ENCODE data around the gene SNX19.
A peak's percentile ranks its signal among the peaks of the same experiment; 100 is the strongest.
"Not testable (repeated sequence)": the region's sequence is repeated elsewhere in the genome, so short reads cannot be mapped to it uniquely, and the experiment has no call there.

Gene SNX19

GRCh38 chr11:130916238-130916855, at the start of gene SNX19:
SNX19 (minus strand) TSS chr11:130916479; CDS start chr11:130915939, 540 bp downstream.
- Mint-ChIP-seq H3K36me3 (peaks cover 32% of the 10 kb centered on the region), H3K9me3 (no peaks in the 10 kb centered on the region), H3K4me1 (peaks cover 38% of the 10 kb centered on the region), H3K27ac (peak within 1 kb of the TSS; percentile 85), H3K27me3 (peaks cover 4% of the 10 kb centered on the region), H3K4me3 (peak within 1 kb of the TSS; percentile 82)
- peak; percentile 92 for DNase-seq
- CTCF ChIA-PET = interaction anchor here (1.1 to 3.5 kb wide), 8 partner anchors 10 to 703 kb away, joined by 3 to 22 read pairs (median 5); no protein-coding TSS in a partner anchor

DNA sequence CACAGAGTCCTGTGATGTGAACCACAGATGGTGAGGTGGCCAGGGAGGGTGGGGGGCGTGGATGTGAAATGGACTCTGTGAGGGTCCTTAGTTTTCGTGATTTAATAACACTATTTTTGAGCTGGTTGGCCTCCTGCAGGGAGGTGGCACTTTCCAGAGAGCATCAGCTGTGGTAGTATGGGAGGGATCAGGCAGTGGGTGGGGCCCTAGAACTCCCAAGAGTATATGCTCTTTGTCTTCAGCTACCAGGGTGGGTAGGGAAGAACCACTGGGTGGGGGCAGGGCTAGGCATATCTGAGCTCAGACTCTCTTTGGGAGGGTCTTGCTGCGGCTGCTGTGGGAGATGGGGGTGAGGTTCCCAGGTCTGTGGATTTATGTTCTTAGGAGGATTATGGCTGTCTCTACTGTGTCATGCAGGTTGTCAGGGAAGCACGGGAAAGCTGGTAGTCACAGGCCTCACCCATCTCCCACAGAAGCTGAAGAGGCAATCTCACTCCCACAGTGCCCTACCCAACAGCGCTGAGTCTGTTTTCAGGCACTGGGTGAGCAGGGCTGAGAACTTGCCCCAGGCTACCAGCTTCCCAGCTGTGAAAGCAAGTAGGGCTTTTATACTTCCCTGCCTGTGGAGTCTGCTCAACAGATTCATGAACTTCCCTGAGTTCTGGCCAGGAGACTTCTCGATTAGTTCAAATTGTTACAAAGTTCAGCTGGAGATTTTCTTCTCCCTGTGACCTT, 47.9 kb upstream of the SNX19 start:
- no peak overlapping the region for H3K27ac Mint-ChIP-seq
- peaks cover 3% of the 10 kb centered on the region for H3K9me3 Mint-ChIP-seq
- no peaks in the 10 kb centered on the region for H3K4me1 Mint-ChIP-seq
- no peaks in the 10 kb centered on the region for H3K27me3 Mint-ChIP-seq
- no peaks in the 10 kb centered on the region for H3K36me3 Mint-ChIP-seq
- no peak for DNase-seq
- CTCF ChIA-PET = no interaction called here
- no peak overlapping the region for H3K4me3 Mint-ChIP-seq

DNA sequence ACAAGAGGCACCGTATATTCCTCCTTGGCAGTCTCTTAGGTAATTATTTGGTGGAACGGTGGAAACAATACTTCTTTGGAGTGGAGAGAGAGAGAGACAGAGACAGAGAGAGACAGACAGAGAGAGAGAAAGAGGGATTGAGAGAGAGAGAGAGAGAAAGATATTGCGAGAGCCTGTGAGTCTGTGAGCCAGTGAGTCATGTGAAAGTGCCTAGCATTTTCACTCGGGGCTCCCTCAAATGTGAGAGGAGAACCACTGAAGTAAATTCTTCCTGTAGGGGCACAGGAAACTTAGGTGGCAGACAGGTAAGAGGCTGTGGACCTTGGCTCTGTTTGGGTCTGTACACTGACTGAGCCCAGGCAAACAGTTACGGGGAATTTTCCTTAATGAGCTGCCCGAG, 31.6 kb upstream of the SNX19 start:
- no peaks in the 10 kb centered on the region for H3K9me3 Mint-ChIP-seq
- H3K4me1 Mint-ChIP-seq = peaks cover 14% of the 10 kb centered on the region
- no peak overlapping the region for H3K27ac Mint-ChIP-seq
- no peak overlapping the region for H3K4me3 Mint-ChIP-seq
- H3K36me3 Mint-ChIP-seq = no peaks in the 10 kb centered on the region
- CTCF ChIA-PET = no interaction called here
- no peak for DNase-seq
- peaks cover 2% of the 10 kb centered on the region for H3K27me3 Mint-ChIP-seq

- no peaks in the 10 kb centered on the region for H3K9me3 Mint-ChIP-seq
- no peak overlapping the region for H3K4me3 Mint-ChIP-seq
- no peaks in the 10 kb centered on the region for H3K36me3 Mint-ChIP-seq
- H3K4me1 Mint-ChIP-seq = peaks cover 14% of the 10 kb centered on the region
- no peak for DNase-seq
- CTCF ChIA-PET = no interaction called here
- H3K27ac Mint-ChIP-seq = no peak overlapping the region
- no peaks in the 10 kb centered on the region for H3K27me3 Mint-ChIP-seq
Measured at GRCh38 chr11:130947481-130947880, 31.2 kb upstream of the SNX19 start.

- H3K4me3 Mint-ChIP-seq = no peak overlapping the region
- H3K36me3 Mint-ChIP-seq = no peaks in the 10 kb centered on the region
- no peak overlapping the region for H3K27ac Mint-ChIP-seq
- no peaks in the 10 kb centered on the region for H3K27me3 Mint-ChIP-seq
- peaks cover 14% of the 10 kb centered on the region for H3K4me1 Mint-ChIP-seq
- no peaks in the 10 kb centered on the region for H3K9me3 Mint-ChIP-seq
- CTCF ChIA-PET = no interaction called here
- DNase-seq = no peak
Measured at GRCh38 chr11:130947058-130947457, 30.8 kb upstream of the SNX19 start.

GRCh38 chr11:130945896-130946295, 29.6 kb upstream of the SNX19 start:
- no peak for DNase-seq
- no peak overlapping the region for H3K27ac Mint-ChIP-seq

DNA sequence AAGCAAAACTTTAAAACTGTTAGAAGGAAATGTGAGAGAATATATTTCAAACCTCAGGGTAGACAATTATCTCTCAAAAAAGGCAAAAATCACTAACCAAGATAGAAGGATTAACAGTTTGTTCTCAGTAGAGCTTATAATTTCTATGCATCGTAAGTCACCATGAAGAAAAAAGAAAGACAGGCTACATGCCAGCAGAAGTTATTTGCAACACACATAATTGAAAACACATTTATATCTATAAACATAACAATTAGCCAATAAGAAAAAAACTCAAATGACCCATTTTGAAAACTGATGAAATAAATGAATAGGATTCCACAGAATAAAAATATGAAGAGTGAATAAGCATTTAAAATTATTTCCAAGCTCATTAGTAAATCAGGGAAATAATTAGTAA, 24.4 kb upstream of the SNX19 start:
- H3K36me3 Mint-ChIP-seq = no peaks in the 10 kb centered on the region
- CTCF ChIA-PET = interaction anchor here (1.0 kb wide), 1 partner anchor 124 kb away, joined by 3 read pairs; no protein-coding TSS in a partner anchor
- DNase-seq = no peak
- no peaks in the 10 kb centered on the region for H3K9me3 Mint-ChIP-seq
- peaks cover 4% of the 10 kb centered on the region for H3K27me3 Mint-ChIP-seq
- H3K4me3 Mint-ChIP-seq = no peak overlapping the region
- no peaks in the 10 kb centered on the region for H3K4me1 Mint-ChIP-seq
- H3K27ac Mint-ChIP-seq = no peak overlapping the region

More at GRCh38 chr11:130945896-130946295, 29.6 kb upstream of the SNX19 start:
- Mint-ChIP-seq H3K36me3 (no peaks in the 10 kb centered on the region), H3K4me3 (no peak overlapping the region), H3K9me3 (no peaks in the 10 kb centered on the region), H3K27me3 (no peaks in the 10 kb centered on the region), H3K4me1 (peaks cover 14% of the 10 kb centered on the region)
- CTCF ChIA-PET = no interaction called here

DNA sequence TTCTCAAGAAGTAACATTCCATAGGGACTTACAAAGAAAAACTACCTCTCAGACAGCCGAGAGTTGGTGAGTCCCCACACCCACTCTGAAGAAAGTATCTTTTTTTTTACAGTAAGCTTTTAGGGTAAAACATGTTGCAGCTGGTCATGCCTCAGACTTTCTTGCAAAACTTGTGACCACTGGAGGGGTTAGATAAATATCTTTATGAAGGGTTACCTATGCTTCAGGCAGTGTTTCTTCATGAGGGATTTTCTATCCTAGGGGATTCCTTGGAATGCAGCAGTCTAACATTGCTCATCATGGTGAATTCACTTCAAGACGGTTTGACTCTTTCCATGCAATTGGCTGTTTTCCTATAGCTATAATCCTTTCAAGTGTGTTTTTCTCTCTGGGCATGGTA, 20.8 kb upstream of the SNX19 start:
- CTCF ChIA-PET = no interaction called here
- Mint-ChIP-seq H3K27ac (no peak overlapping the region), H3K4me1 (no peaks in the 10 kb centered on the region), H3K4me3 (no peak overlapping the region), H3K36me3 (no peaks in the 10 kb centered on the region), H3K9me3 (no peaks in the 10 kb centered on the region), H3K27me3 (peaks cover 4% of the 10 kb centered on the region)
- DNase-seq = no peak

GRCh38 chr11:130932086-130932712, 15.9 kb upstream of the SNX19 start:
- Mint-ChIP-seq H3K4me3 (no peak overlapping the region), H3K27me3 (peaks cover 4% of the 10 kb centered on the region), H3K4me1 (no peaks in the 10 kb centered on the region), H3K27ac (no peak overlapping the region), H3K9me3 (no peaks in the 10 kb centered on the region), H3K36me3 (no peaks in the 10 kb centered on the region)
- no peak for DNase-seq
- CTCF ChIA-PET = no interaction called here

- H3K27ac Mint-ChIP-seq = no peak overlapping the region
- DNase-seq = no peak
- CTCF ChIA-PET = no interaction called here
- H3K4me3 Mint-ChIP-seq = no peak overlapping the region
- peaks cover 3% of the 10 kb centered on the region for H3K4me1 Mint-ChIP-seq
- no peaks in the 10 kb centered on the region for H3K36me3 Mint-ChIP-seq
- no peaks in the 10 kb centered on the region for H3K9me3 Mint-ChIP-seq
- peaks cover 16% of the 10 kb centered on the region for H3K27me3 Mint-ChIP-seq
Measured at GRCh38 chr11:130924750-130925149, 8.5 kb upstream of the SNX19 start.

DNA sequence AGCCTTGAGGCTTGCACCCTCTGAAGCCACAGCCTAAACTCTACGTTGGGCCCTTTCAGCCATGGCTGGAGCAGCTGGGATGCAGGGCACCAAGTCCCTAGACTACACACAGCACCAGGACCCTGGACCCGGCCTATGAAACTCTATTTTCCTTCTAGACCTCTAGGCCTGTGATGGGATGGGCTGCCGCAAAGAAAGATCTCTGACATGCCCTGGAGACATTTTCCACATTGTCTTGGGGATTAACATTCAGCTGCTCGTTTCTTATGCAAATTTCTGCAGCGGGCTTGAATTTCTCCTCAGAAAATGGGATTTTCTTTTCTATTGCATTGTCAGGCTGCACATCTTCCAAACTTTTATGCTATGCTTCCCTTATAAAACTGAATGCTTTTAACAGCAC, 4.3 kb upstream of the SNX19 start:
- peaks cover 14% of the 10 kb centered on the region for H3K4me1 Mint-ChIP-seq
- H3K9me3 Mint-ChIP-seq, CTCF ChIA-PET, H3K4me3 Mint-ChIP-seq, DNase-seq, H3K27ac Mint-ChIP-seq, H3K36me3 Mint-ChIP-seq: not testable (repeated sequence)
- H3K27me3 Mint-ChIP-seq = peaks cover 16% of the 10 kb centered on the region

DNA sequence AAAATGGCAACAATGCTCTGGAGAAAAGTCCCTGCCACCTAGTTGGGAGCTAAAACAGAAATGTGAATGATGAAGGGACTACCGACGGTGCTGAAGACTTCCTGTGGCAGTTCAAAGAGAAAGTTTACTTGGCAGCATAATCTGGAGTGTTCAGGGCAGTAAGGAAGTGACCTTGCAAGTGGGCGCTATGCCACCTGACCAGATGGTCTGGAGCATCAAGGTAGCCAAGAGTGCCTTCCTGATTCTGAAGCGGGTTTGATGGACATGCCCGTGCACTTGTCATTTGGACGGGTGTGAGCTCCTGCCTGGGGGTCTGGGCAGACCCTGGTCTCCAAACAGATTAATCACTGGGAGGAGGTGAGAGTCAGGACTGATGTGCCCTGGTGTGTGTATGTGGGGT, 1.8 kb upstream of the SNX19 start:
- H3K27me3 Mint-ChIP-seq = peaks cover 13% of the 10 kb centered on the region
- CTCF ChIA-PET = no interaction called here
- peaks cover 21% of the 10 kb centered on the region for H3K36me3 Mint-ChIP-seq
- no peak overlapping the region for H3K4me3 Mint-ChIP-seq
- H3K27ac Mint-ChIP-seq = no peak overlapping the region
- H3K4me1 Mint-ChIP-seq = peaks cover 30% of the 10 kb centered on the region
- no peak for DNase-seq
- H3K9me3 Mint-ChIP-seq = no peaks in the 10 kb centered on the region

GRCh38 chr11:130916910-130917309, 631 bp upstream of the SNX19 start:
- peaks cover 36% of the 10 kb centered on the region for H3K4me1 Mint-ChIP-seq
- CTCF ChIA-PET = interaction anchor here (1.2 to 3.5 kb wide), 5 partner anchors 16 to 485 kb away, joined by 4 to 22 read pairs (median 5); no protein-coding TSS in a partner anchor
- H3K36me3 Mint-ChIP-seq = peaks cover 26% of the 10 kb centered on the region
- H3K27me3 Mint-ChIP-seq = peaks cover 9% of the 10 kb centered on the region
- no peak for DNase-seq
- peak overlapping the region; percentile 55 for H3K27ac Mint-ChIP-seq
- H3K9me3 Mint-ChIP-seq = no peaks in the 10 kb centered on the region
- H3K4me3 Mint-ChIP-seq = peak overlapping the region; percentile 82

DNA sequence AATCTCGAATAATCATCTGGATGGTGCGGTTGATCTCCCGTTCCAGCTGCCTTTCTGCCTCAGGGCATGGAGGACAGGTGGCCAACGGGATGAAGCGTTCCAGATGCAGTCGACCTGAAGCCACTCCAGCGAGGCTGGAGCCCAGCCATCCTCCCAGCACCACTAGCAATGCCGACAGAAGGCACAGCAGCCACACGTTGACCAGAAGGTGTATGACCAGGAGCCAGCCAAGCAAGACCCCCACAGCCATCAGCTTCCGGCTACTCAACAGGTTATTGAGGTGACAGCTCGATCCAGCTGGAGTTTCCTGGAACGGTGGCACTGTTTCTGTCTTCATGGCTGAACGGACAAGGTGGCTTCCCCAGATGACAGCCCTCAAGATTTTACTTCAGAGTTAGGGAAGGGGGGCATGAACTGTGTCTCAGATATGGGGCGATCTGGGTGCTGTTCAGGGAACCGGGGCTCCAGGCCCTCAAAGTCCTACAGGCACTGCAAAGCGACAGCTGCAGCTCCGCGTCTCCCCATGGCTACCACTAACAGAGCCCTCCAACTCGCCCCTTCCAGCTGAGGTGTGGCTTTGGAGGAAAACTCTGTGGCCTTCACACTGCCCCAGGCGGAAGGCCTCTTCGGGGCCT, 559 bp downstream of the SNX19 start:
- Mint-ChIP-seq H3K36me3 (peaks cover 35% of the 10 kb centered on the region), H3K9me3 (no peaks in the 10 kb centered on the region), H3K27ac (peak overlapping the region; percentile 85), H3K4me3 (peak overlapping the region; percentile 82), H3K27me3 (no peaks in the 10 kb centered on the region), H3K4me1 (peaks cover 38% of the 10 kb centered on the region)
- DNase-seq = peak; percentile 43
- CTCF ChIA-PET = interaction anchor here (1.1 to 3.5 kb wide), 8 partner anchors 9 to 703 kb away, joined by 3 to 22 read pairs (median 5); no protein-coding TSS in a partner anchor
